Sciatic nerve (tissue), 2 donors: ENCODE data around the gene TOX3. TPM values are rescaled to one million over a fixed set of nuclear protein-coding genes. Genes with fewer than 3 reads are reported as not detected.

Experiments used
- ATAC-seq: fragments of 200-7000 bp; cut with Tn5 transposase; one replicate; pipeline ENCODE4 v1.9.1; 2020; ENCODE audit warnings: mild to moderate bottlenecking, moderate library complexity
- DNase-seq: peaks from one replicate; pipeline ENCODE4 v3.0.0-alpha.2; 2020; ENCODE audit warnings: low spot score
- intact Hi-C: fragments of 100-400 bp; cut with DNase I; formaldehyde crosslinking; loops from one replicate; pipeline ENCODE4 v1.14.2; 2022
- total RNA-seq: library from RNA; stranded (reverse); fragmentation: NEBNext Ultra II Directional; extraction: Animal tissue kit (Norgen Biotek cat#: 25700); gene quantifications from one replicate; pipeline ENCODE4 v1.2.1, GENCODE V29; 2021
- donor health status: DM: no; HTN: no; CAD: no.
- donor health status: DM: no; HTN: no; CAD: no.

Gene TOX3
- total RNA-seq, 1 donor from 2014 or later = 0.36 TPM

- no peak for ATAC-seq
- intact Hi-C loops = no loop called here
Observed at GRCh38 chr16:52544703-52545102, 2.2 kb downstream of the TOX3 start.

DNA sequence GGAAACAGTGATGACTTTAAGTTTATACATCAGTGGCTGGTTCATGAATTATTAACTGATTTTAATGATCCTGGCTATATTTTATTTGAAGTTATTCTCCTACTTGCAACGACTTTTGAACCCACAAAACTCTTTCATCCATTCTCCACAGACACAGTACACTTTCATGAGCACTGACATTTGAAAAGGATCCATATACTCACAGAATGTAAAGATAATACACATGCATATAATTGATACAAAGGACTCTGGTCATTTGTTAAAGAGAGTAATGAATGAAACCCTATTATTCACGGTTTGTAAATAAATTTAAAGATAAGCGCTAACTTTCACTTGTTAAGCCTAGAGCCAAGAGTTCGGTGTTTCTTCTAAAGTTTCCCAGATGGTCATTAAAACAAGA is 3.3 kb downstream of the TOX3 start:
- DNase-seq (no peak), ATAC-seq (no peak)
- intact Hi-C loops = no loop called here

More at GRCh38 chr16:52544703-52545102, 2.2 kb downstream of the TOX3 start:
- no peak for DNase-seq

DNA sequence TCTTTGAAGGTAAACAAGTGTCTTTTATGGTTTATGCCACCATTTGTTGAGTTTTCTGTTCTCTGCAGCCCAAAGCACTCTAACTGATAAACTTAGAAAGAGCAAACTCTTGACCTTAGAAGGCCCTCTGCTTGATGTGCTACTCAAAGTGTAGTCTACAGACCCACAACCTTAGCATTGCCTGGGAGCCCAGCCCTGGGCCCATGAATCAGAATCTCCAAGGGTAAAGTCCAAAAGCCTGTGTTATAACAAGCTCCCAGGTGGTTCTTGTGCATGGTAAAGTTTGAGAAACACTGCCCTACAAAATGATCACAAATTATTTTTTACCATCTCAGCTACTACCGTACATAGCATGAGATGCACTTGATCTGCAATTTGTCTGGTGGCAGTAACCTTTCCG is 6.0 kb downstream of the TOX3 start:
- ATAC-seq = no peak
- no peak for DNase-seq
- intact Hi-C loops = no loop called here

DNA sequence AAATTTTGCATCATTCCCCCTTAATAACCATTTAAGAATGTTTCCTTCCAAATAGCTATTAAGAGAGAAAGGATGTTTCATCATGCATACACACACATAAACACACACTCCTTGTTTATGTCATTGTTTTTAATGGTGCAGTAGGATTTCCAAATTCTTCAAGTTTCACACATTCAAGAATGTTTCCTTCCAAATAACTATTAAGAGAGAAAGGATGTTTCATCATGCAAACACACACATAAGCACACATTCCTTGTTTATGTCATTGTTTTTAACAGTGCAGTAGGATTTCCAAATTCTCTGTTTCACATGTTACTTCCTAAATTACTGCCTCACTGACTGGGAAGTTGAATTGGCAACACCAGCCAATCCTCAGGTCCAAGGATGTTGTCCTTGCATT is 7.8 kb downstream of the TOX3 start:
- DNase-seq (no peak), ATAC-seq (no peak)
- intact Hi-C loops = no loop called here

GRCh38 chr16:52538511-52538910 is 8.4 kb downstream of the TOX3 start:
- ATAC-seq = no peak
- intact Hi-C loops = no loop called here

GRCh38 chr16:52537516-52537915 is 9.4 kb downstream of the TOX3 start:
- ATAC-seq (no peak), DNase-seq (no peak)
- intact Hi-C loops = no loop called here

More at GRCh38 chr16:52538511-52538910, 8.4 kb downstream of the TOX3 start:
- no peak for DNase-seq

- intact Hi-C loops = no loop called here
- DNase-seq (no peak), ATAC-seq (no peak)
Observed at GRCh38 chr16:52535076-52535475, 11.9 kb downstream of the TOX3 start.

- intact Hi-C loops = no loop called here
- DNase-seq = no peak
- no peak for ATAC-seq
Observed at GRCh38 chr16:52533296-52533695, 13.6 kb downstream of the TOX3 start.

DNA sequence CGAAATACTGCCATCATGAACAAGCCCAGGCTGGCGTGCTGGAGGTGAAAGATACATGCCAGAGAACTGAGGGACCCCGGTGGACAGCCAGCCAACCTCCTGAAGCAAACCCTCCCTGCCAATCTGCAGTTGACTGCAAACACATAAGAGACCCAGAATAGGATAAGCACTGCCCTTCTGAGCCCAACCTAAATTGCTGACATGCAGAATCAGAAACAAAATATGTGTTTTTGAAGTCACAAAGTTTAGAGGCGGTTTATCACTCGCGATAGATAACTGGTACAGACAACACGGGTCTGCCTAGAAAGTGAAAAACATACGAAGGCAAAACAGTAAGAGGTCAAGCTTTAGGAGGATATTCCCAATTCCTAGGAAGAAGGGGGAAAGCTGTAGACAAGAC is 14.6 kb downstream of the TOX3 start:
- no peak for ATAC-seq

DNA sequence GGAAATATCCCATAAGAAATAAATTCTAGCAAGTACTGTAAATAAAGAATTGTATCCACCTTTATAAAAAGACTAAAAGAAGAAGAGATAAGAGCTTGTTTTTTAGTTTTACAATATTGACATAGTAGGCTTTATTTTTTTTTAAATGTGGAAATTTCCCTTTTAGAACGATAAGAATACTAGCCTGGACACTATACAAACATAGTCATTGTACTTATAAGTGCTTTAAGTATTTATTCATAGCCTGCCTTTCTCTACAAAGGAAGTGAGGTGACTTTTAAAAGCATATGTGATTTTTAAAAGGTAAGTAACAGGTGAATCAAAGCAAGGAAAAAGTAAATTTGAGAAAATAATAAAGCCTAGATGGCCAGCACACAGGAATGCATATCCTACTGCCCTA is 17.7 kb downstream of the TOX3 start:
- intact Hi-C loops = no loop called here
- no peak for ATAC-seq

More for the DNA sequence above, 14.6 kb downstream of the TOX3 start:
- intact Hi-C loops = no loop called here
- DNase-seq = no peak

DNA sequence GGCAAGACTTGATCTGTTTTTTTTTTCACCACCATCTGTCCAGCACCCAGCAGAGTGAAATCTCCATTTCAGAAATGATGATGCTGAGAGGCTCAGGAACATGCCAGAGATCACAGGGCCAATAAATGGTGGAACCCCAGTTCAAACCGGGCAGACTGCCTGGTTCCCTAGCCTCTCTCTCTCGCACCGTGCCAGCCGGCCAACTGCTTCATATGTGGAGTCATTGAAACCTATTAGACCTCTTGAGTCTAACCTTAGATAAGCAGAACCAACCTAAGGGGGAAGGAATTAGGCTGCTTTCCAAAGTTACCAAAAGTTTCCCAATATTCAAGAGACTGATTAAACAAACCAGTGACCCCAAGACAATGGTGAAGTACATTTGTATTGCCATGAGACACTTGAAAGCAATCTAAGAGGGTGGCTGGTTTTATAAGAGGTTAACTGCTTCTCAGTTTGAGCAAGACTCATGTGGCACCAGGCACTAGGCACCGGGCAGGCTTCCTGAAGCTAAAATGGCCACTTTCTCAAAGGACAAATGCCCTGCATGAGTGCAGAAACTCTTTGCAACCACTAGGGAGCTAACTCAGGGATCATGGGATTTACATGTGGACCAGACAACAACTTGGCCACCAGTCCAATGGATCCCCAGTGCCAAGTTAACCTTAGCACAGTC is 18.4 kb downstream of the TOX3 start:
- DNase-seq (no peak), ATAC-seq (no peak)
- intact Hi-C loops = no loop called here

More for the DNA sequence above, 17.7 kb downstream of the TOX3 start:
- DNase-seq = no peak

- ATAC-seq = no peak
- intact Hi-C loops = no loop called here
- DNase-seq = no peak
Observed at GRCh38 chr16:52526830-52527229, 20.1 kb downstream of the TOX3 start.

- no peak for DNase-seq
- no peak for ATAC-seq
- intact Hi-C loops = no loop called here
Observed at GRCh38 chr16:52526116-52526828, 20.7 kb downstream of the TOX3 start.

DNA sequence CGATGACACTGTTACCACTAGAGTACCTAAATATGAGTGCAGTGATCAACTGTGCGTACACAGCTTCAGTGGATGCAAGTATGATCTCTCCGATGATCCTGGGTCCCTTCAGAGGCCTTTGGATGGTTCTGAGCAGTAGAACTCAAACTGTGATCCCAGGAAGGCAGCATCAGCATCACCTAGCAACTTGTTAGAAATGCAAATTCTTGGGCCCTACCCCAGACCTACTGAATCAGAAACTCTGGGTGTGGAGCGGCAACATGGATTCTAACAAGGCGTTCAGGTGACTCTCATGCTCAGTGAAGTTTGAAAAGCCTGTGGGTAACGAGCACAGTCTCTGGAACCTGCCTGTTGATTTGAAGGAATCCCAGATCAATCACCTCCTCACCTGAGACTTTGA is 25.4 kb downstream of the TOX3 start:
- no peak for ATAC-seq

GRCh38 chr16:52518884-52519283 is 28.1 kb downstream of the TOX3 start:
- ATAC-seq (no peak), DNase-seq (no peak)
- intact Hi-C loops = no loop called here

More for the DNA sequence above, 25.4 kb downstream of the TOX3 start:
- DNase-seq = no peak
- intact Hi-C loops = no loop called here

DNA sequence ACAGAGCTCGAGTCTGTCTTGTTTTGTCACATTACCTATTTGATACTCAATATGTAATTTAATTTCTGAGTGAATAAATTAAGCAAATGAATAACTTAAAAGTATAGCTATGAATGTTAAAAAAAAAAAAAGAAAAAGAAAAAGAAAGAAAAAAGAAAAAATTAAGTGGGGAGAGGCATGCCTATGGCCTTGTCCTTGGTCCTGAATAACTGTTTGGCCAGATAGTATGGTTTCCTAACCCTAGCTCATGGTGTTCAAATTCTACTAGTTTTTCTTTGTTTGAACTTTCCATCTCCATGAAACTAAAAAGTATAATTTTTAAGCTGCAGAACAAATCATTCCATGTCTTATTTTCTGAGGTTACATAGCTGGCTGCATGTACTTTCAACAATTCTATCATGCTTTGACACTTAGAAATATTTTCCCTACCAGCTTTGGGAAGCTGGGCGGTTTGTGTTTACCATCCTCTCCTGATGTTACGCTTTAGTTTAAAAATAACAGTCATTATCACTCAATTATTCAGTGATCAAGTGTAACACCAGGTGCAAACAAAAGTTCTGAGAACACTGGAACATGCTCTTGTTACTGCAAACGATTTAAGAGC is 31.8 kb downstream of the TOX3 start:
- no peak for DNase-seq
- intact Hi-C loops = no loop called here
- no peak for ATAC-seq

- ATAC-seq (no peak), DNase-seq (no peak)
- intact Hi-C loops = no loop called here
Observed at GRCh38 chr16:52512297-52512987, 34.5 kb downstream of the TOX3 start.

DNA sequence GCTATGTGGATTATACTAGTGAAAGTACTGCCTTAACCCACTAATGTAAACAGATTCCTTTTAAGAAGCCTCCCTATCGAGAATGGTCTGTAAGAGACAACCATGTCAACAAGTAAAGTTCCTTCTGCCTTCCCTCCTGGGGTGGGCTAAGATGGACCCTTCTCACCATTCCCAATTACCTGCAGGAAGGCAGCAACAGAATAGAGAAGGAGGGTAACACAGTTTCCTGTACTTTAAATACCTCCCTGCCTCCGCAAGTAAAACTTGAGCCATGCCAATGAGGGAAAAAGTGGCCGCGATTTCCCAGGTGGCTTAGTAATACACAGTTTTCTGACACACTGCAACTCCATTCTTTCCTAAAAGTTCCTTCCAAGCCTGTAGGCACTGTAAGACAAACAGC is 45.2 kb downstream of the TOX3 start:
- ATAC-seq = no peak
- intact Hi-C loops = no loop called here

DNA sequence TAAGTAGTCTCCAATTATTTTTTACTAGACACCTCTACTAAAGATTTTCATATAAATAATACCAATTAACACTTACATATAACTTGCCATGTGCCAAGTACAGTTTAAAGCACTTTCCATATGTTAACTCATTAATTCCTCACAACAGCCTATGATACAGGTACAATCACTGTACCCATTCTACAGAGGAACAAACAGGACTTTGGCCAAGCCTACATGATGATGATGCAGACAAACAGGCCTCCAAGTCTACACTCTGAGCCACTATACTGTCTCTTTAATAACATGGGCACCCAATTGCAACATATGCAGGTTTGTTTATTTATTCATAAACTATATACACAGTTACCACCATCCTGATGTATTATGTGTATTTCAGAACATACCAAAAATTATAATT is 46.0 kb downstream of the TOX3 start:
- ATAC-seq = no peak
- intact Hi-C loops = no loop called here
- no peak for DNase-seq

More for the DNA sequence above, 45.2 kb downstream of the TOX3 start:
- DNase-seq = no peak

DNA sequence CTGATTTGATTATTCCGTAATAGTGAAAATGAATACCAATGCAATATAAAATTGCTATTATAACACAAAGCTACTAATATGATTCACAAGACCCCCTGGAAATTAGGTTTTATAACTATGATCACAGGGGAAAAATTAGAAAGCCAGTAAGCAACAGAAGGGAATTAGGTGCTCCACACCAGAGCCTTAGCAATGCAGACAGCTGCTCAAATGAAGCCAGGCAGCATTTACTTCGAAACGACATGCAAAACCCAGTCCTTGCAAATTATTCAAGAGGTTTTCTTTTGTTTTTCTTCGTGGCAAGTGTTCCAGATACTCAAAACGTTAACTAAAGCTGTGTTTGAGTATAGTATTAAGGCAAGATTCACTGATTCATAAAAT is 47.9 kb downstream of the TOX3 start:
- intact Hi-C loops = no loop called here
- ATAC-seq (no peak), DNase-seq (no peak)
